ENCODE measurements around the gene ZMYND10. TPM values are rescaled to one million over a fixed set of nuclear protein-coding genes. Genes with fewer than 3 reads are reported as not detected.

The ZMYND10 gene
- total RNA-seq, 1 donor from 2014 or later: 13.4 TPM

GRCh38 chr3:50333744-50334328, 11.7 kb downstream of the ZMYND10 start:
- peak overlapping the region; percentile 39 for H3K27ac Mint-ChIP-seq
- H3K4me3 Mint-ChIP-seq: no peak overlapping the region
- peaks cover 4% of the 10 kb centered on the region for H3K36me3 Mint-ChIP-seq
- TF ChIP-seq CTCF (conservative IDR thresholded peaks at IDR 0.05): no peak
- DNase-seq (ENCODE audit: extremely low spot score, unreplicated experiment): no peak
- no peaks in the 10 kb centered on the region for H3K9me3 Mint-ChIP-seq
- peaks cover 17% of the 10 kb centered on the region for H3K4me1 Mint-ChIP-seq (ENCODE audit: unreplicated experiment)
- H3K27me3 Mint-ChIP-seq: peaks cover 4% of the 10 kb centered on the region

- Mint-ChIP-seq H3K4me3 (no peak overlapping the region), H3K9me3 (no peaks in the 10 kb centered on the region), H3K27ac (no peak overlapping the region), H3K4me1 (ENCODE audit: unreplicated experiment) (peaks cover 13% of the 10 kb centered on the region), H3K36me3 (peaks cover 3% of the 10 kb centered on the region), H3K27me3 (no peaks in the 10 kb centered on the region)
- TF ChIP-seq CTCF (conservative IDR thresholded peaks at IDR 0.05): no peak
- no peak for DNase-seq (ENCODE audit: extremely low spot score, unreplicated experiment)
Measured at GRCh38 chr3:50331364-50331907, 14.1 kb downstream of the ZMYND10 start.

- H3K36me3 Mint-ChIP-seq: no peaks in the 10 kb centered on the region
- H3K27me3 Mint-ChIP-seq: no peaks in the 10 kb centered on the region
- no peak for DNase-seq (ENCODE audit: extremely low spot score, unreplicated experiment)
- TF ChIP-seq CTCF (conservative IDR thresholded peaks at IDR 0.05): no peak
- no peak overlapping the region for H3K27ac Mint-ChIP-seq
- peaks cover 7% of the 10 kb centered on the region for H3K4me1 Mint-ChIP-seq (ENCODE audit: unreplicated experiment)
- H3K4me3 Mint-ChIP-seq: no peak overlapping the region
- H3K9me3 Mint-ChIP-seq: no peaks in the 10 kb centered on the region
Measured at GRCh38 chr3:50330330-50330729, 15.2 kb downstream of the ZMYND10 start.

- Mint-ChIP-seq H3K27ac (peak within 1 kb of the TSS; percentile 86), H3K9me3 (no peaks in the 10 kb centered on the region), H3K4me3 (peak within 1 kb of the TSS; percentile 95), H3K27me3 (no peaks in the 10 kb centered on the region), H3K4me1 (ENCODE audit: unreplicated experiment) (peaks cover 16% of the 10 kb centered on the region), H3K36me3 (peaks cover 4% of the 10 kb centered on the region)
- DNase-seq (ENCODE audit: extremely low spot score, unreplicated experiment): peak; percentile 95
- TF ChIP-seq CTCF (conservative IDR thresholded peaks at IDR 0.05): no peak
Measured at GRCh38 chr3:50327943-50328691, 17.4 kb downstream of the ZMYND10 start, which contains the start of gene TUSC2. TSS of gene TUSC2 (minus strand) at chr3:50328223. CDS start at chr3:50328099, 124 bp downstream.

- DNase-seq (ENCODE audit: extremely low spot score, unreplicated experiment): no peak
- no peak for TF ChIP-seq CTCF (conservative IDR thresholded peaks at IDR 0.05)
- no peaks in the 10 kb centered on the region for H3K9me3 Mint-ChIP-seq
- H3K36me3 Mint-ChIP-seq: peaks cover 4% of the 10 kb centered on the region
- peak overlapping the region; percentile 21 for H3K27ac Mint-ChIP-seq
- H3K4me1 Mint-ChIP-seq (ENCODE audit: unreplicated experiment): peaks cover 16% of the 10 kb centered on the region
- H3K4me3 Mint-ChIP-seq: peak overlapping the region; percentile 95
- H3K27me3 Mint-ChIP-seq: no peaks in the 10 kb centered on the region
Measured at GRCh38 chr3:50327129-50327528, 18.4 kb downstream of the ZMYND10 start.

Measured in type B pancreatic cell (in vitro differentiated cells).